ENCODE measurements around the gene UGT1A9. TPM values are rescaled to one million over a fixed set of nuclear protein-coding genes. Genes with fewer than 3 reads are reported as not detected.

The UGT1A9 gene
- total RNA-seq, 1 donor from 2014 or later, result not detected

DNA sequence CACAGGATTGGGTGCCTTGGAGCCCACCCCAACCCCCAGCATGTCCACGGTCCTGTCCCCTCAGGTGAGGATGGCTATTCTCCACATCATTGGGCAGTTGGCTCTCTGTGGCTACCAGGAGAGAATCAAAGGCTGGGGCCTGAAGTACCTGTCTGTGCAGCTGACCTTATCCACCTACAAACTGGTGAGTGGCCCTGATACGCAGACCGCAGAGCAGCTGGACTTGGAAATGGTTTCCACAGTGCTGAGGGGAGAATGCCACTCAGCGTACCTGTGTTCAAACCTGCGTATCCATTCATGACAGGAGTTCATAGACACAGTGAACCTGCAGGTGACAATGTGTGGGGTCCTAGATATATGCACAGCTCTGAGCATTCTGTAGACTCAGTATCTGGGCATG lies 128.0 kb downstream of the UGT1A9 start:
- Histone ChIP-seq H3K4me3 (no peak overlapping the region), H3K9me3 (no peaks in the 10 kb centered on the region), H3K4me1 (no peaks in the 10 kb centered on the region), H3K27me3 (no peaks in the 10 kb centered on the region), H3K36me3 (no peaks in the 10 kb centered on the region), H3K27ac (no peak overlapping the region)
- peak in 1 of 2 donors; percentile 49 for DNase-seq (ENCODE audit: extremely low spot score in 2 of 2)
- TF ChIP-seq POLR2A (IDR thresholded peaks at IDR 0.05) (no peak), POLR2AphosphoS5 (IDR thresholded peaks at IDR 0.05; ENCODE audit: insufficient read depth in 1 of 2, low read depth in 1 of 2) (no peak)
- TF ChIP-seq, protein P1, sequence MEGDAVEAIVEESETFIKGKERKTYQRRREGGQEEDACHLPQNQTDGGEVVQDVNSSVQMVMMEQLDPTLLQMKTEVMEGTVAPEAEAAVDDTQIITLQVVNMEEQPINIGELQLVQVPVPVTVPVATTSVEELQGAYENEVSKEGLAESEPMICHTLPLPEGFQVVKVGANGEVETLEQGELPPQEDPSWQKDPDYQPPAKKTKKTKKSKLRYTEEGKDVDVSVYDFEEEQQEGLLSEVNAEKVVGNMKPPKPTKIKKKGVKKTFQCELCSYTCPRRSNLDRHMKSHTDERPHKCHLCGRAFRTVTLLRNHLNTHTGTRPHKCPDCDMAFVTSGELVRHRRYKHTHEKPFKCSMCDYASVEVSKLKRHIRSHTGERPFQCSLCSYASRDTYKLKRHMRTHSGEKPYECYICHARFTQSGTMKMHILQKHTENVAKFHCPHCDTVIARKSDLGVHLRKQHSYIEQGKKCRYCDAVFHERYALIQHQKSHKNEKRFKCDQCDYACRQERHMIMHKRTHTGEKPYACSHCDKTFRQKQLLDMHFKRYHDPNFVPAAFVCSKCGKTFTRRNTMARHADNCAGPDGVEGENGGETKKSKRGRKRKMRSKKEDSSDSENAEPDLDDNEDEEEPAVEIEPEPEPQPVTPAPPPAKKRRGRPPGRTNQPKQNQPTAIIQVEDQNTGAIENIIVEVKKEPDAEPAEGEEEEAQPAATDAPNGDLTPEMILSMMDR (IDR thresholded peaks at IDR 0.05), result no peak
- intact Hi-C loops (cut with DNase I), result no loop called here

DNA sequence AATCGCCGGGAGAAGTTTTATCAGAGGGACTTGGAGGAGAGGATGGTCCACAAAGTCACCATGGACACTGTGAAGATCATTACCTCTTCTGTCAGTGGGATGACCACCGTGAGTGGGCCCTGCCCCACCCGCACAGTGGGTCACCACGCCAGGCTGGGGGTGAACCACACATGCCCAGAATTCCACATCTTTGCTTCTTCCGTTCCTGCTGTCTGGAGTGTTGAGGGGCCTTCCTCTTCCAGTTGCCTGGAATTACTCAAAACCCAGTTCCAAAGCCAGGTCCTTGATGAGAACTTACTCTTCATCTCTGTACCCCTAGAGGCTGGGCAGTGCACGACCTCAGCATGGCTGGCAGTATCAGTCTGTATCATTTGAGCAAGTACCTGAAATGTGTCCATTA lies 128.5 kb downstream of the UGT1A9 start:
- H3K27me3 ChIP-seq, result no peaks in the 10 kb centered on the region
- intact Hi-C loops (cut with DNase I), result no loop called here
- H3K4me1 ChIP-seq, result no peaks in the 10 kb centered on the region
- H3K36me3 ChIP-seq, result no peaks in the 10 kb centered on the region
- H3K4me3 ChIP-seq, result no peak overlapping the region
- TF ChIP-seq POLR2AphosphoS5 (IDR thresholded peaks at IDR 0.05; ENCODE audit: insufficient read depth in 1 of 2, low read depth in 1 of 2) (no peak), POLR2A (IDR thresholded peaks at IDR 0.05) (no peak)
- TF ChIP-seq, protein P1 (IDR thresholded peaks at IDR 0.05), result no peak
- DNase-seq (ENCODE audit: extremely low spot score in 2 of 2), result no peak
- H3K27ac ChIP-seq, result no peak overlapping the region
- H3K9me3 ChIP-seq, result no peaks in the 10 kb centered on the region

DNA sequence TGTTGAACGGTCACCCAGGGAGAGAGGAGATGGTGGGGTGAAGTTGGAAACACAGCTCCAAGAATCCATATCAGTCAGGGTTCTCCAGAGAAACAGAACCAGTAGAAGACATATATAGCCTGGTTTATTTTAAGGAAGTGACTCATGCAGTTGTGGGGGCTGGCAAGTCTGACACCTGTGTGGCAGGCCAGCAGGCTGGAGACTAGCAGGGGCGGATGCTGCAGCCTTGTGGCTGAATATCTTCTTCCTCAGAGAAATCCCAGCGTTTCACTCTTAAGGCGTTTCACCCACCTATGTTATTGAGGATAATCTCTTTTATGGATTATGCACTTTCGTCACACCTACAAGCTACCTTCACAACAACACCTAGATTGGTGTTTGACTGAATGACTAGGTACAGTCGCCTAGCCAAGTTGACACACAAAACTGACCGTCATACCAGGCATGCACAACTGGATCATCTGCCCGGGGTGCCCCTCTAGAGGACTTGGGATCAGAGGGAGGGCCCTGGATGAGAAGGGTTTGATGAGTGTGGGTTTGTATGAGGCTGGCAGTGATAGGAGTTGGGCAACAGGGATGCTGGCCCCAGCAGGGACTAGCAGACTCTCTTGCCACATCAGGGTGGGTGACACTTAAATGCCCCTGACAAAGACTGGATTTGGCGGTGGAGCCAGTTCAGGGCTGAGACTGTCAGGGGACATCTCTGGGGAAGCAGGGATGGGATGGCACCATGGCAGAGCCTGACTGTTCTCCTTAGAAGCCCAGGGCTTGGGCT lies 129.8 kb downstream of the UGT1A9 start:
- intact Hi-C loops (cut with DNase I), result no loop called here
- TF ChIP-seq POLR2A (IDR thresholded peaks at IDR 0.05) (no peak), POLR2AphosphoS5 (IDR thresholded peaks at IDR 0.05; ENCODE audit: insufficient read depth in 1 of 2, low read depth in 1 of 2) (no peak)
- TF ChIP-seq, protein P1 (IDR thresholded peaks at IDR 0.05), result no peak
- Histone ChIP-seq H3K27ac (no peak overlapping the region), H3K4me1 (no peaks in the 10 kb centered on the region), H3K27me3 (no peaks in the 10 kb centered on the region), H3K9me3 (no peaks in the 10 kb centered on the region), H3K36me3 (no peaks in the 10 kb centered on the region), H3K4me3 (no peak overlapping the region)
- peak in 1 of 2 donors; percentile 79 for DNase-seq (ENCODE audit: extremely low spot score in 2 of 2)

DNA sequence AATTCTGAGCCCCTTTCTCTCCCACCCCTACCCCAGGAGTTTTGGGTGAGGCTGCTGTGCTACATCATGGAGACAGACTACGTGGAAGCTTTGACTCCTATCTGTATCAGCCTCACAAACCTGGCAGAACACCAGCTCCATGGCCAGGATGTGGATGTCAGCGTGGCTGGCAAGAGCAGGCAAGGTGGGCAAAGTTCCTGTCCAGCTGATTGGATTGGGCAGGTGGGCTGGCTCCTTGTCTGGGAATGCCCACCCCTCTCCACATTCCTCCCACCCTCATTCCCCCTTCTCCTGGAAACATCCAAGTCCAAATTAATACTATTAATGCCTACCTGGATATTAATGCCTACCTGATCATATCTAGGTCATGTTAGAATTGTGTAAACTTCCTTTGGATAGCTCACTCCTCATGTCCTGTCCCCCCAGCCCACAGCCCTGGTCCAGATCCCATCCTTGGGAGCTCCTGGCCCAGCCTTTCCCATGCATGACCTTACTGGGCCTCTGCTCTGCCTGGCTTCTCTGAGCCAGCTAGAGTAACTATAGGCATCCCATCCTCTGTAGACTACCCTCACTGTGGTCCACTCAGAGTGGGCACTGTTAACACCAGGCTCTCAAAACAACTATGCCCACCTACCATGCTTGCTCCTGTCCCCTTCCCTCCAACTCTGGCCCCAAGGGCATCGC lies 130.6 kb downstream of the UGT1A9 start:
- TF ChIP-seq, protein P1 (IDR thresholded peaks at IDR 0.05), result no peak
- no peak for TF ChIP-seq POLR2A (IDR thresholded peaks at IDR 0.05)
- TF ChIP-seq POLR2AphosphoS5 (IDR thresholded peaks at IDR 0.05; ENCODE audit: insufficient read depth in 1 of 2, low read depth in 1 of 2), result no peak
- intact Hi-C loops (cut with DNase I), result no loop called here
- DNase-seq (ENCODE audit: extremely low spot score in 2 of 2), result no peak
- Histone ChIP-seq H3K4me1 (no peaks in the 10 kb centered on the region), H3K4me3 (no peak overlapping the region), H3K27ac (no peak overlapping the region), H3K36me3 (no peaks in the 10 kb centered on the region), H3K27me3 (no peaks in the 10 kb centered on the region), H3K9me3 (no peaks in the 10 kb centered on the region)

Data from vagina (tissue), 2 donors.